Astrocyte of the cerebellum (primary cell): ENCODE measurements around the gene KMT5B.
A peak's percentile ranks its signal among the peaks of the same experiment; 100 is the strongest.

Experiments used
- DNase-seq: peaks from one replicate; pipeline ENCODE4 v3.0.0-alpha.2; 2011; ENCODE audit warnings: low read depth
- H3K4me3 ChIP-seq: 2 replicates; pipeline ENCODE4 v1.5.1; 2011; ENCODE audit warnings: mild to moderate bottlenecking, low read depth, low read length, moderate library complexity
- CTCF ChIP-seq: IDR thresholded peaks from 2 replicates; pipeline ENCODE4 v1.5.1; 2012; ENCODE audit warnings: low read length, low read depth, moderate library complexity, mild to moderate bottlenecking; ENCODE audit errors: missing control alignments
- in situ Hi-C: cut with HindIII; loops from 2 replicates; pipeline ENCODE4 v1.10.0; 2017; ENCODE audit warnings: low sequenced_read_pairs

KMT5B gene

GRCh38 chr11:68137833-68138232 lies 75.3 kb downstream of the KMT5B start:
- in situ Hi-C loops = no loop called here
- TF ChIP-seq CTCF = no peak
- no peak for DNase-seq
- H3K4me3 ChIP-seq = no peak overlapping the region

DNA sequence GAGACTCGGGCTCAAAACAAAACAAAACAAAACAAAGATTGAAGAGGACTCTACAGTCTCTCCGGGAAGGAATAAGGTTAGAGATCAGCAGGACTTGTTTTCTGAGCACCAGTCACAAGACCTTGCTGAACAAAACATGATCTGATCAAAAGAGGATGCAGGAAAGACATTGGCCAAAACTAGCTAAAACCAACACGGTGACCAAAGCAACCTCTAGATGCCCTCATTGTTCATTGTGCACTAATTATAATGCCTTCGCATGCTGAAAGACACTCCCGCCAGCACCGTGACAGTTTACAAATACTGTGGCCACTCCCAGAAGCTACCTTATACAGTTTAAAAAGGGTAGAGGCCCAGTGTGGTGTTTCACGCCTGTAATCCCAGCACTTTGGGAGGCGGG lies 76.2 kb downstream of the KMT5B start:
- no peak for DNase-seq
- no peak for TF ChIP-seq CTCF
- H3K4me3 ChIP-seq = no peak overlapping the region
- in situ Hi-C loops = no loop called here

DNA sequence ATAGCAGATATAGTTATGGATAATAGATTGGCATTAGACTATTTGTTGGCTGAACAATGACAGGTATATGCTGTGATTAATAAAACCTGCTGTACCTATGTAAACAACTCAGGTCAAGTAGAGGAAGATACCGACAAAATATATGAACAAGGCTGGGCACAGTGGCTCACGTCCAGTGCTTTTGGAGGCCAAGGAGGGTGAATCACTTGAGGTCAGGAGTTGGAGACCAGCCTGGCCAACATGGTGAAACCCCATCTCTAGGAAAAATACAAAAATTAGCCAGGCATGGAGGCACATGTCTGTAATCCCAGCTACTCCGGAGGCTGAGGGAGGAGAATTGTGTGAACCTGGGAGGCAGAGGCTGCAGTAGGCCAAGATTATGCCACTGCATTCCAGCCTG lies 77.9 kb downstream of the KMT5B start:
- in situ Hi-C loops = no loop called here
- TF ChIP-seq CTCF = no peak
- DNase-seq = no peak
- no peak overlapping the region for H3K4me3 ChIP-seq

GRCh38 chr11:68133761-68134160 lies 79.3 kb downstream of the KMT5B start:
- in situ Hi-C loops = no loop called here
- no peak for TF ChIP-seq CTCF
- no peak for DNase-seq
- no peak overlapping the region for H3K4me3 ChIP-seq

- no peak overlapping the region for H3K4me3 ChIP-seq
- DNase-seq = no peak
- in situ Hi-C loops = no loop called here
- TF ChIP-seq CTCF = no peak
Measured at GRCh38 chr11:68130121-68130520, 83.0 kb downstream of the KMT5B start.

DNA sequence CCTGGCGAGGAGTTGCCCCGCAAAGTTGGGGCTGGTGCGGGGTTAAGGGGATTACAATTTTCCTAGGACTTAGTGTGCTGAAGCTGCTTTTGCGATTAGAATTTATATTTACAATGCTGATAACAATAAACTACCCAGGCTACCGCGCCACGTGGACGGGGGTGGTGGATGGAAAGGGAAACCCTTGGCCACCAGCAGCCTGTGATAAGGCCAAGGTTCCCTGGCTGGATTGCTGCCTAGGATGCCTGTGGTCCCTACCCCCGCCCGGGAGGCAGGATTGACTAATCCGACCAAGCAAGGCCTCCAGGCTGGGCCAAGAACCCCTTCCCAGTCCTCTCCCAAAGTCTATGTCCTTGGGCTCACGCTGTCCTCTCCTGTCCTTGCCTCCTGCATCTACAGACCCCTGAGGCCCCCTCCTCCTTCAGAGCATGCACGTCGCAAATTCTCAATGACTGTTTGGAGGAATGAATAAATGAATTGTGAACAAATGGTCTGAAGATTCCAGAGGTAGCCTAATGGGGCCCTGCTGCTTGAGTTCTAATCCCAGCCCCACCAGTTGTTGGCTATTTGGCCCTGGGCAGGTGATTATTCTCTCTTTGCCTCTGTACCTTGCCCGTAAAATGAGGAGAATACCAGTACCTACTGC lies 84.3 kb downstream of the KMT5B start:
- peak overlapping the region; percentile 20 for H3K4me3 ChIP-seq
- in situ Hi-C loops = no loop called here
- TF ChIP-seq CTCF = no peak
- DNase-seq = peak; percentile 85
